Osteocyte (in vitro differentiated cells): ENCODE results near the gene SDK2. TPM values are rescaled to one million over a fixed set of nuclear protein-coding genes. Genes with fewer than 3 reads are reported as not detected.

Source experiments
- DNase-seq: peaks from one replicate; pipeline ENCODE4 v3.0.0; 2021; ENCODE audit warnings: mixed read lengths; ENCODE audit not compliant: unreplicated experiment; ENCODE audit errors: extremely low spot score
- H3K27ac Mint-ChIP-seq: one replicate; pipeline ENCODE4 v1.8.0; 2021; ENCODE audit warnings: mild to moderate bottlenecking, mixed read lengths; ENCODE audit not compliant: unreplicated experiment
- H3K27me3 Mint-ChIP-seq: one replicate; pipeline ENCODE4 v1.8.0; 2021; ENCODE audit warnings: mixed read lengths; ENCODE audit not compliant: unreplicated experiment
- H3K36me3 Mint-ChIP-seq: one replicate; pipeline ENCODE4 v1.8.0; 2021; ENCODE audit warnings: mixed read lengths; ENCODE audit not compliant: unreplicated experiment
- H3K4me1 Mint-ChIP-seq: one replicate; pipeline ENCODE4 v1.8.0; 2021; ENCODE audit warnings: mixed read lengths; ENCODE audit not compliant: unreplicated experiment
- H3K4me3 Mint-ChIP-seq: one replicate; pipeline ENCODE4 v1.8.0; 2021; ENCODE audit warnings: mild to moderate bottlenecking, moderate library complexity, mixed read lengths; ENCODE audit not compliant: unreplicated experiment
- H3K9me3 Mint-ChIP-seq: one replicate; pipeline ENCODE4 v1.8.0; 2021; ENCODE audit warnings: mixed read lengths; ENCODE audit not compliant: unreplicated experiment
- total RNA-seq: library from RNA; stranded (reverse); gene quantifications from 2 replicates; pipeline ENCODE4 v1.2.1, GENCODE V29; 2021
- TF ChIP-seq, protein P1 (sequence below): fragments of 200-600 bp; sonication (generic); IDR thresholded peaks from 2 replicates; pipeline ENCODE4 v1.5.0; 2021; ENCODE audit warnings: antibody characterized with exemption, mild to moderate bottlenecking, moderate library complexity

The SDK2 gene
- total RNA-seq, 1 donor from 2014 or later: 16.5 TPM

DNA sequence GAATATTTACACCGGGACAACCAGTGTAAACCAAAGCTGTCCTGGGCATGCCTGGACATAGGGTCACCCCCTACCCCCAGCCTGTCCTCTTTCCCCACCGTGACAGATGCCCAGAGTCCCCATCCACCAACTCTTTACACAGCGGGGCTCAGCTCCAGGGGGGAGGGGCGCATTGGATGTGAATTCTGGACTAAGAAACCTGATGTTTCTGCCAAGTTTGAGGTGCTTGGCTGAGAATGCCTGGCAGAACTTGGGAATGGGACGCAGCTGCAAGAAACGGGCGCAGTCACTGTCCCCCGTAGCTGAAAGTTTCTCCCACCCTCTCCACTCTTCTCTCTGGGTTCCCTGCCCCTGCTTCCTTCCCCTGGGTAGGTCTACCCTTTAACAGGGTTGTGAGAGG is 264.4 kb downstream of the SDK2 start:
- TF ChIP-seq, protein P1, sequence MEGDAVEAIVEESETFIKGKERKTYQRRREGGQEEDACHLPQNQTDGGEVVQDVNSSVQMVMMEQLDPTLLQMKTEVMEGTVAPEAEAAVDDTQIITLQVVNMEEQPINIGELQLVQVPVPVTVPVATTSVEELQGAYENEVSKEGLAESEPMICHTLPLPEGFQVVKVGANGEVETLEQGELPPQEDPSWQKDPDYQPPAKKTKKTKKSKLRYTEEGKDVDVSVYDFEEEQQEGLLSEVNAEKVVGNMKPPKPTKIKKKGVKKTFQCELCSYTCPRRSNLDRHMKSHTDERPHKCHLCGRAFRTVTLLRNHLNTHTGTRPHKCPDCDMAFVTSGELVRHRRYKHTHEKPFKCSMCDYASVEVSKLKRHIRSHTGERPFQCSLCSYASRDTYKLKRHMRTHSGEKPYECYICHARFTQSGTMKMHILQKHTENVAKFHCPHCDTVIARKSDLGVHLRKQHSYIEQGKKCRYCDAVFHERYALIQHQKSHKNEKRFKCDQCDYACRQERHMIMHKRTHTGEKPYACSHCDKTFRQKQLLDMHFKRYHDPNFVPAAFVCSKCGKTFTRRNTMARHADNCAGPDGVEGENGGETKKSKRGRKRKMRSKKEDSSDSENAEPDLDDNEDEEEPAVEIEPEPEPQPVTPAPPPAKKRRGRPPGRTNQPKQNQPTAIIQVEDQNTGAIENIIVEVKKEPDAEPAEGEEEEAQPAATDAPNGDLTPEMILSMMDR: no peak
- no peak overlapping the region for H3K27ac Mint-ChIP-seq
- no peaks in the 10 kb centered on the region for H3K4me1 Mint-ChIP-seq
- peaks cover 10% of the 10 kb centered on the region for H3K36me3 Mint-ChIP-seq
- H3K27me3 Mint-ChIP-seq: peaks cover 2% of the 10 kb centered on the region
- no peak overlapping the region for H3K4me3 Mint-ChIP-seq
- no peak for DNase-seq
- H3K9me3 Mint-ChIP-seq: no peaks in the 10 kb centered on the region

DNA sequence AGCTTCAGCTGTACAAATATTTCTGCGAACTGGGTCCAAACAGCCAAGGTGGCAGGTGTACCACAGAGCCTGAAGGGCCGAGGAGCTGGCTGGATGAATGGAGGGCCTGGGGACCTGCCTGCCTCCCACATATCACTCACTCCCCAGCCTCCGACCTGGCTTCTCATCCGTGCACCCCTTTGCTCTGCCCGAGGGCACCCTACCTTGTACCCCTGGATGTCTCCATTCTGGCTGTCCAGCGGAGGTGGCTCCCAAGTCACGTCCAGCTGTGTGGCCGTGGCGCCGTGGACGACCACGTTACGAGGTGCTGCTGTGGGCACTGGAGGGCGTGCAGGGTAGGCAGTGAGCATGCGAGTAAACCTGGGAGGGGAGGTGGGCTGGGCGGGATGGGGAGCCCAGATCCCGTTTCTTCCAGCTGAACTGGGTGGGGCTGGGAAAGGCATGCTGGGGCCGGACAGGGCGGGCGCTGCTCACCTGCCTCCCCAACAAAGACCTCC is 265.2 kb downstream of the SDK2 start:
- no peak overlapping the region for H3K4me3 Mint-ChIP-seq
- TF ChIP-seq, protein P1: no peak
- no peaks in the 10 kb centered on the region for H3K9me3 Mint-ChIP-seq
- H3K27ac Mint-ChIP-seq: no peak overlapping the region
- peaks cover 7% of the 10 kb centered on the region for H3K27me3 Mint-ChIP-seq
- DNase-seq: no peak
- H3K4me1 Mint-ChIP-seq: no peaks in the 10 kb centered on the region
- peaks cover 9% of the 10 kb centered on the region for H3K36me3 Mint-ChIP-seq

DNA sequence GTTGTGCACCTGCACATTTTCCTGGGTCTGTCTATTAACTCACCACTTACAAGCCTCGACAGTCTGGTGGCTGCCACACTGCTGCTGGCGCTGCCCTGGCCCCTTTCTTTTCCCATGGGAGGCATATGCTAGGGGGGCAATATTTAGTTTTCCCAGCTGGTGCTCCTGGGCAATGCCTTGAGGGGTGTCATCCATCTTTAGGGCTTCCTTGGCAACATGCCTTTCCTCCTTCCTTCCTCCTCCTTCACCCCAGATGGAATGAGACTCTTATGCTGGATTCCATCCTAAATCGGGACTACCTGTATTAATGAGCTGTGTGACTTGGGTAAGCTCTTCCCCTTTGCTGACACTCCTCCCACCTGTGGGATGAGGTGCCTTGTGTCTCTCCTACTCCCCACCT is 267.6 kb downstream of the SDK2 start:
- TF ChIP-seq, protein P1: no peak
- Mint-ChIP-seq H3K4me1 (no peaks in the 10 kb centered on the region), H3K27me3 (peaks cover 9% of the 10 kb centered on the region), H3K4me3 (no peak overlapping the region), H3K36me3 (peaks cover 9% of the 10 kb centered on the region), H3K9me3 (no peaks in the 10 kb centered on the region), H3K27ac (no peak overlapping the region)
- no peak for DNase-seq

DNA sequence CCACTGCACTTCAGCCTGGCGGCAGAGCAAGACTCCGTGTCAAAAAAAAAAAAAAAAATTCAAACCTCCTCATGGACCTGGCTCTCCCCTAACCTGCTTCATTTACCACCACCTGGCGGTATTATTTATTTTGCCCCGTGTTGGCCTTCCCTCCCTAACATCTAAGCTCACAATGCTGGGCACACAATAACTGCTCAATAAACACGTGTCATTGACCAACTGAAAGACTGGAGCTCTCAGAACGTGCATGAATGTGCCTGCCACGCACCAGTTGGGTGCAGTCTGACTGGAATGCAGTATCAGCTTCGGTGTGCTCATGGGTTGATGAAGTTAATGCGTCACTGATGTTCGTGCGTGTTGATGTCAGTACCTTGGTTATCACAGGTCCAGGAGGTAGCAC is 268.1 kb downstream of the SDK2 start:
- H3K9me3 Mint-ChIP-seq: no peaks in the 10 kb centered on the region
- H3K4me1 Mint-ChIP-seq: peaks cover 3% of the 10 kb centered on the region
- TF ChIP-seq, protein P1: no peak

DNA sequence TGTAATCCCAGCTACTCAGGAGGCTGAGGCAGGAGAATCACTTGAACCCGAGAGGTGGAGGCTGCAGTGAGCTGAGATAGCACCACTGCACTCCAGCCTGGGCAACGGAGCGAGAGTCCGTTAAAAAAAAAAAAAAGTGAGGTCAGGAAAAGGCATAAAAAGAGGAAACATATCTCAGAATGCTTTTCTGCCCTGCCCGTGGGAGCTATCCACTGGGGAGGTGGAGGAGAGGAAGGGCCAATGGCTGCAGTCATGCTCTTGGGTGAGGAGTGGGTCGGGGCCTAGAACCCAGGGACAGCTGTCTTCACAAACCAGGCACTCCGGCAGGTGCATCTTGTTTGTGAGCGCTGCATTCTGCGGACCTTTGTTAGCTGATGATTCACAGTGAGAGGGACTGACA is 272.4 kb downstream of the SDK2 start:
- Mint-ChIP-seq H3K4me3 (no peak overlapping the region), H3K27ac (no peak overlapping the region), H3K9me3 (no peaks in the 10 kb centered on the region), H3K27me3 (peaks cover 11% of the 10 kb centered on the region), H3K4me1 (peaks cover 7% of the 10 kb centered on the region), H3K36me3 (peaks cover 7% of the 10 kb centered on the region)
- DNase-seq: no peak
- TF ChIP-seq, protein P1: no peak

More for the DNA sequence above, 268.1 kb downstream of the SDK2 start:
- no peak overlapping the region for H3K27ac Mint-ChIP-seq
- H3K4me3 Mint-ChIP-seq: no peak overlapping the region
- H3K27me3 Mint-ChIP-seq: peaks cover 11% of the 10 kb centered on the region
- DNase-seq: no peak
- peaks cover 9% of the 10 kb centered on the region for H3K36me3 Mint-ChIP-seq
